ENCODE measurements around the gene MT1F. TPM values are rescaled to one million over a fixed set of nuclear protein-coding genes. Genes with fewer than 3 reads are reported as not detected.
A peak's percentile ranks its signal among the peaks of the same experiment; 100 is the strongest.

Gene MT1F
- total RNA-seq, 1 experiment from 2014 or later = 2.6 TPM

DNA sequence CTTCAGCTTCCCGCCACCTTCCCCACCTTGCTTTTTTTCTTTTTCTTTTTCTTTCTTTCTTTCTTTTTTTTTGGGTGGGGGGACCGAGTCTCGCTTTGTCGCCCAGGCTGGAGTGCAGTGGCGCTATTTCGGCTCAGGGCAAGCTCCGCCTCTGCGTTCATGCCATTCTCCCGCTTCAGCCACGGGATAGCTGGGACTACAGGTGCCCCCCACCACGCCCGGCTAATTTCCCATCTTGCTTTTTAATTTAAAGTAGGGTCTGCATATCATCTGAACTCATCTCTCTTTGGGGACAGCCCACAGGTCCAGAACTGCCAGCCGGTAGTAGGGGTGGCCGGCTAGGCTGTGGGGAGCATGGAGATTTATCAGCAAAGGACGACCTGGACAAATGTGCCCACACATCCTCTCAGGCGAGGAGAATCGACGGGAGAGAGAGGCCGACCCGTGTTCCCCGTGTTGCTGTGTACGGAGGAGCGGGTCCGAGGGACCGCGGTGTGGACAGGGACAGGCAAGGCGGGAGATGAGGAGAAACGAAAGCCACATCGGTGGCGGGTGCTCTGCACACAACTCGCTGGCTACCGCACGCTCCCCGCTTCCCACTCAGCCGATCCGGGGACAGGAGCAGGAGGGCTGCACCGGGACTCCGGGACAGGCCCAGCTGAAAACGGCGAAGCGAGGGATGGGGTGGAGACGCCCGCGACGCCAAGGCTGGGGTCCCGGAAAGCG is 22.9 kb upstream of the MT1F start:
- TF ChIP-seq, protein P1, sequence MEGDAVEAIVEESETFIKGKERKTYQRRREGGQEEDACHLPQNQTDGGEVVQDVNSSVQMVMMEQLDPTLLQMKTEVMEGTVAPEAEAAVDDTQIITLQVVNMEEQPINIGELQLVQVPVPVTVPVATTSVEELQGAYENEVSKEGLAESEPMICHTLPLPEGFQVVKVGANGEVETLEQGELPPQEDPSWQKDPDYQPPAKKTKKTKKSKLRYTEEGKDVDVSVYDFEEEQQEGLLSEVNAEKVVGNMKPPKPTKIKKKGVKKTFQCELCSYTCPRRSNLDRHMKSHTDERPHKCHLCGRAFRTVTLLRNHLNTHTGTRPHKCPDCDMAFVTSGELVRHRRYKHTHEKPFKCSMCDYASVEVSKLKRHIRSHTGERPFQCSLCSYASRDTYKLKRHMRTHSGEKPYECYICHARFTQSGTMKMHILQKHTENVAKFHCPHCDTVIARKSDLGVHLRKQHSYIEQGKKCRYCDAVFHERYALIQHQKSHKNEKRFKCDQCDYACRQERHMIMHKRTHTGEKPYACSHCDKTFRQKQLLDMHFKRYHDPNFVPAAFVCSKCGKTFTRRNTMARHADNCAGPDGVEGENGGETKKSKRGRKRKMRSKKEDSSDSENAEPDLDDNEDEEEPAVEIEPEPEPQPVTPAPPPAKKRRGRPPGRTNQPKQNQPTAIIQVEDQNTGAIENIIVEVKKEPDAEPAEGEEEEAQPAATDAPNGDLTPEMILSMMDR (IDR thresholded peaks at IDR 0.05; ENCODE audit: unreplicated experiment) = no peak
- H3K4me1 Mint-ChIP-seq (ENCODE audit: low read depth, unreplicated experiment) = peaks cover 18% of the 10 kb centered on the region
- no peak overlapping the region for H3K27ac Mint-ChIP-seq (ENCODE audit: unreplicated experiment)
- no peaks in the 10 kb centered on the region for H3K9me3 Mint-ChIP-seq (ENCODE audit: low read depth, unreplicated experiment)
- DNase-seq = no peak
- peaks cover 19% of the 10 kb centered on the region for H3K36me3 Mint-ChIP-seq (ENCODE audit: insufficient read depth, unreplicated experiment)
- CTCF ChIA-PET = no interaction called here
- BruUV-seq (replicated peaks) = no TSS peak
- H3K4me3 Mint-ChIP-seq (ENCODE audit: low read depth, unreplicated experiment) = no peak overlapping the region
- intact Hi-C loops (cut with micrococcal nuclease; ENCODE audit: unreplicated experiment) = no loop called here
- peaks cover 100% of the 10 kb centered on the region for H3K27me3 Mint-ChIP-seq (ENCODE audit: unreplicated experiment)

DNA sequence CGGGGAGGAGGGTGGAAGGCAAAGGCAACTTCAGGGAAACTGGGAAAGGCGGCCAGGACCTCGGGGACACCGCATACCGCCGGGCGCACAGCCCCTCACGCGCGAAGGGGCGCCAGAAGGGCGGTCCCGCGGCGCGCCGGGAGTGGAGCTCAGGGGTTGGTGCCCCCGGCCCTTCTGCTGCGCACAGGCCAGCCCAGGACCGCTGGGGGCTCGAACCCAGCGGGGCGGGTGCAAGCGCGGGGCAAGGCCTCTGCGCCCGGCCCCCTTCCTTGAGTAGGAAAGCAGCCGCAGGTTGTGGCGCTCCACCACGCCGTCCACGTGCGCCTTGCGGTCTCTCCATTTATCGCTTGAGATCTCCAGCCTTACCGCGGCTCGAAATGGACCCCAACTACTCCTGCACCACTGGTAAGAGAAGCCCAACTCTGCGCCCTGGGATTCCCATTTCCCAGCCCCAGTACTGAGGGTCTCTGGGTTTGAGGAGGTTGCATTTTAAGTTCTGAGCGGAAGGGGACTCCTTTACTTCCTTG is 22.3 kb upstream of the MT1F start:
- no TSS peak for BruUV-seq (replicated peaks)
- Mint-ChIP-seq H3K27ac (ENCODE audit: unreplicated experiment) (no peak overlapping the region), H3K36me3 (ENCODE audit: insufficient read depth, unreplicated experiment) (peaks cover 19% of the 10 kb centered on the region), H3K9me3 (ENCODE audit: low read depth, unreplicated experiment) (no peaks in the 10 kb centered on the region), H3K27me3 (ENCODE audit: unreplicated experiment) (peaks cover 100% of the 10 kb centered on the region), H3K4me1 (ENCODE audit: low read depth, unreplicated experiment) (peaks cover 18% of the 10 kb centered on the region), H3K4me3 (ENCODE audit: low read depth, unreplicated experiment) (no peak overlapping the region)
- TF ChIP-seq, protein P1 (IDR thresholded peaks at IDR 0.05; ENCODE audit: unreplicated experiment) = no peak
- CTCF ChIA-PET = no interaction called here
- intact Hi-C loops (cut with micrococcal nuclease; ENCODE audit: unreplicated experiment) = no loop called here
- no peak for DNase-seq

DNA sequence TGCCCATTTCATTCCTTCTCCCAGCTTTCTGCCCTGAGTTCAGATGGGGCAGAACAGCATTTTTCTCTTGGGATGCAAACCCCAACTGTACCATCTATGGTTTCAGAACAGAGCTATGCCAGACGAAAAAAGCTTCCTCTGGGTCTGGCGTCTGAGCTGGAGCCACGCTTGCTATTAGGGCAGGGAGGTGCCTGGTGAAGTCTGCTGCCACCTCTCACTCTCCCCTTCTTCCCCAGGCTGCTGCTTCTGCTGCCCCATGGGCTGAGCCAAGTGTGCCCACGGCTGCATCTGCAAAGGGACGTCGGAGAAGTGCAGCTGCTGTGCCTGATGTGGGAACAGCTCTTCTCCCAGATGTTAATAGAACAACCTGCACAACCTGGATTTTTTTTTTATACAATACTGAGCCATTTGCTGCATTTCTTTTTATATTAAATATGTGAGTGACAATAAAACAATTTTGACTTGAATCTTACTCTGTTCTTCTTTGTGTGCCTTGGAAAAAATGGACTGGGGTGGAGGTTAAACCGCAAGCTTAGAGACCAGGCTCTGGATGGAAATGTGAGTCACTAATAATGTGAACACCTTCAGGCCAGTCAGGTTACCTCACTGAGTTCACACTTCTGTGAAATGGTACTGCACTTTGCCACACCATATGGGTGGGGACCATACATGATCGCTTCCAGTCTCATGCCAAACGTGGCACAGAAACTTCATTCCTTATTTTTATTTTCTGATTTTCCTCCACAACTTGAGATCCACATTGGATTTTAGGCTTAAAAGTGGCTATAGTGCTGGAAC is 20.9 kb upstream of the MT1F start:
- no peak for DNase-seq
- Mint-ChIP-seq H3K4me1 (ENCODE audit: low read depth, unreplicated experiment) (peaks cover 14% of the 10 kb centered on the region), H3K27ac (ENCODE audit: unreplicated experiment) (no peak overlapping the region), H3K36me3 (ENCODE audit: insufficient read depth, unreplicated experiment) (peaks cover 14% of the 10 kb centered on the region), H3K27me3 (ENCODE audit: unreplicated experiment) (peaks cover 99% of the 10 kb centered on the region), H3K9me3 (ENCODE audit: low read depth, unreplicated experiment) (no peaks in the 10 kb centered on the region), H3K4me3 (ENCODE audit: low read depth, unreplicated experiment) (no peak overlapping the region)
- CTCF ChIA-PET = interaction anchor here (0.7 kb wide), 1 partner anchor 28 kb away, joined by 3 read pairs; no protein-coding TSS in a partner anchor
- intact Hi-C loops (cut with micrococcal nuclease; ENCODE audit: unreplicated experiment) = no loop called here
- BruUV-seq (replicated peaks) = no TSS peak
- TF ChIP-seq, protein P1 (IDR thresholded peaks at IDR 0.05; ENCODE audit: unreplicated experiment) = no peak

DNA sequence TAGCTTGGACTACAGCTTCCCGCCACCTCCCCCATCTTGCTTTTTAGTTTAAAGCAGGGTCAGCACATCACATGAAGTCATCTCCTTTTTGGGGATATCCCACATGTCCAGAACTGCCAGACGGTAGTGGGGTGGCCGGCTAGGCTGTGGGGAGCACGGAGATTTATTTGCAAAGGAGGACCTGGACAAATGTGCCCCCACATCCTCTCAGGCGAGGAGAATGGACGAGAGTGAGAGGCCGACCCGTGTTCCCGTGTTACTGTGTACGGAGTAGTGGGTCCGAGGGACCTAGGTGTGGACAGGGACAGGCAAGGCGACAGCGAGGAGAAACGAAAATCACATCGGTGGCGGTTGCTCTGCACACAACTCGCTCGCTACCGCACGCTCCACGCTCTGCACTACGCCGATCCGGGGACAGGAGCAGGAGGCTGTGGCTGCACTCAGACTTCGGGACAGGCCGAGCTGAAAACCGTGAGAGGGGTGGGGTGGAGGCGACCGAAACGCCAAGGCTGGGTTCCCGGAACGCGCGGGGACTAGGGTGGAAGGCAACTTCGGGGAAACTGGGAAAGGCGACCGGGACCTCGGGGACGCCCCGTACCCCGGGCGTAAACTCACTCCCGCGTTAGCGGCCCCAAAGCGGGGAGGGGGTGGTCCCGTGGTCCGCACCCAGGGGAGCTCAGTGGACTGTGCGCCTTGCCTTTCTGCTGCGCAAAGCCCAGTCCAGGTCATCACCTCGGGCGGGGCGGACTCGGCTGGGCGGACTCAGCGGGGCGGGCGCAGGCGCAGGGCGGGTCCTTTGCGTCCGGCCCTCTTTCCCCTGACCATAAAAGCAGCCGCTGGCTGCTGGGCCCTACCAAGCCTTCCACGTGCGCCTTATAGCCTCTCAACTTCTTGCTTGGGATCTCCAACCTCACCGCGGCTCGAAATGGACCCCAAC is 19.7 kb upstream of the MT1F start, which contains the start of gene MT1A:
Gene MT1A, plus strand, starts transcription at position 853 of the 937 bp plus-strand sequence. Its CDS starts 73 bp downstream, at position 926.
- peaks cover 14% of the 10 kb centered on the region for H3K36me3 Mint-ChIP-seq (ENCODE audit: insufficient read depth, unreplicated experiment)
- TF ChIP-seq, protein P1 (IDR thresholded peaks at IDR 0.05; ENCODE audit: unreplicated experiment) = no peak
- H3K4me1 Mint-ChIP-seq (ENCODE audit: low read depth, unreplicated experiment) = peaks cover 17% of the 10 kb centered on the region
- H3K4me3 Mint-ChIP-seq (ENCODE audit: low read depth, unreplicated experiment) = peak within 1 kb of the TSS; percentile 72
- CTCF ChIA-PET = no interaction called here
- H3K27me3 Mint-ChIP-seq (ENCODE audit: unreplicated experiment) = peaks cover 99% of the 10 kb centered on the region
- peak; percentile 50 for DNase-seq
- intact Hi-C loops (cut with micrococcal nuclease; ENCODE audit: unreplicated experiment) = no loop called here
- H3K27ac Mint-ChIP-seq (ENCODE audit: unreplicated experiment) = no peak within 1 kb of the TSS
- no peaks in the 10 kb centered on the region for H3K9me3 Mint-ChIP-seq (ENCODE audit: low read depth, unreplicated experiment)
- BruUV-seq (replicated peaks) = no TSS peak
